HEK293T (cell line): ENCODE results near the gene PARVA.

Experiments used
- BHLHE40 ChIP-seq: fragments of 450-650 bp; IDR thresholded peaks from 2 replicates; pipeline ENCODE4 v1.6.1; 2016; ENCODE audit warnings: mild to moderate bottlenecking, moderate library complexity, borderline replicate concordance
- ELF4 ChIP-seq: fragments of 450-650 bp; IDR thresholded peaks from 2 replicates; pipeline ENCODE4 v1.6.1; 2017; ENCODE audit warnings: antibody characterized with exemption
- FOXM1 ChIP-seq: fragments of 450-650 bp; IDR thresholded peaks from 2 replicates; pipeline ENCODE4 v1.6.1; 2017; ENCODE audit warnings: mild to moderate bottlenecking, borderline replicate concordance
- HDGF ChIP-seq: fragments of 450-650 bp; IDR thresholded peaks from 2 replicates; pipeline ENCODE4 v1.6.1; 2017; ENCODE audit warnings: antibody characterized with exemption, borderline replicate concordance
- L3MBTL2 ChIP-seq: fragments of 450-650 bp; conservative IDR thresholded peaks from 2 replicates; pipeline ENCODE4 v1.6.1; 2016; ENCODE audit warnings: mild to moderate bottlenecking
- LEF1 ChIP-seq: fragments of 450-650 bp; IDR thresholded peaks from 2 replicates; pipeline ENCODE4 v1.6.1; 2017; ENCODE audit warnings: mild to moderate bottlenecking, borderline replicate concordance
- SP1 ChIP-seq: fragments of 450-650 bp; IDR thresholded peaks from 2 replicates; pipeline ENCODE4 v1.6.1; 2017
- ZNF384 ChIP-seq: fragments of 450-650 bp; IDR thresholded peaks from 2 replicates; pipeline ENCODE4 v1.6.1; 2016

- TF ChIP-seq HDGF (no peak), FOXM1 (no peak), SP1 (no peak), BHLHE40 (no peak), ZNF384 (no peak), LEF1 (no peak), L3MBTL2 (no peak), ELF4 (no peak)
These were observed 188.0 kb downstream of the PARVA start for GRCh38 chr11:12565406-12565805.
